ENCODE measurements around the gene CGB2.

CGB2 gene

DNA sequence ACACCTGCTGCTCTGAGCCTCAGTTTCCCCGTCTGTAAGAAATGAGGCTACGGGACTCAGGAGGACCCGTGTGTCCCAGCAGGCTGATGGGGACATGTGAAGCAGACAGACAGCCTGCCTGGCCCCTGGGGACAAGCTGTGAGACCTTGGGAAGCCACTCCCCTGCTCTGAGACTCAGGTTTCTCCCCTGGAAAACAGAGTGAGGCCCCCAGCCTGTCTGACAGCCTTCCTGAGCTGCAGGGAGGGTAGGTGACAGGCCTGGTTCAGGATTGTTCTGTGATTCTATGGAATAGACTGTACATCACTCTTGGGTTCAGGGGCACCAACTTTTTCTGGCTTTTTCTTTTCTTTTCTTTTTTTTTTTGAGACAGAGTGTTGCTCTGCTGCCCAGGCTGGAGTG, 35.9 kb downstream of the CGB2 start:
- DNase-seq (ENCODE audit: low spot score): no peak

- DNase-seq (ENCODE audit: low spot score): no peak
Observed at GRCh38 chr19:49069026-49069425, 37.3 kb downstream of the CGB2 start.

DNA sequence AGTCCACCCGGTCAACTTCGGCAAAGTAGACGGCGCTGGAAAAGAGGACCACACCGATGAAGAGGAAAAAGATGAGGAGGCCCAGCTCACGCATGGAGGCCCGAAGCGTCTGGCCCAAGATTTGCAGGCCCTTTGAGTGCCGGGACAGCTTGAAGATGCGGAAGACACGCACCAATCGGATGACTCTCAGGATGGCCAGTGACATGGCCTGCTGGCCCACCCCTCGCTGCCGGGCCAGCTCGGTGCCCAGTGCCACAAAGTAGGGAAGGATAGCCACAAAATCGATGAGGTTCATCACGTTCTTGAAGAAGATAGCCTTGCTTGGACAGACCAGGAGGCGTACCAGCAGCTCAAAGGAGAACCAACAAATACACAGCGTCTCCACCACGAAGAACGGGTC, 38.7 kb downstream of the CGB2 start:
- DNase-seq (ENCODE audit: low spot score): no peak

- DNase-seq (ENCODE audit: low spot score): no peak
Observed at GRCh38 chr19:49071860-49072547, 40.3 kb downstream of the CGB2 start.

- no peak for DNase-seq (ENCODE audit: low spot score)
Observed at GRCh38 chr19:49073514-49074378, 42.1 kb downstream of the CGB2 start.

- peak; percentile 17 for DNase-seq (ENCODE audit: low spot score)
Observed at GRCh38 chr19:49074869-49075268, 43.2 kb downstream of the CGB2 start.

- no peak for DNase-seq (ENCODE audit: low spot score)
Observed at GRCh38 chr19:49080392-49080791, 48.7 kb downstream of the CGB2 start.

DNA sequence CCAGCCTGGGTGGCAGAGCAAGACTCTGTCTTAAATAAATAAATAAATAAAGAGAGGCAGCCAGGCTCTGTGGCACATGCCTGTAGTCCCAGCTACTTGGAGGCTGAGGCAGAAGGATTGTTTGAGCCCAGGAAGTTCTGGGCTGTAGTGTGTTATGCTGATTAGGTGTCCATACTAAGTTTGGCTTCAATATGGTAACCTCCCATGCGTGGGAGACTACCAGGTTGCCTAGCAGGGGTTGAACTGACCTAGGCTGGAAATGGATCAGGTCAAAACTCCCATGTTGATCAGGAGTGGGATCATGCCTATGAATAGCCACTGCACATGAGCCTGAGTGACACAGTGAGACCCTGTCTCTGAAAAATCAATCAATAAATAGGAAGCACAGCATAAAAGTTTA, 49.6 kb downstream of the CGB2 start:
- DNase-seq (ENCODE audit: low spot score): no peak
